Esophagus mucosa (tissue), 1 donor: ENCODE data around the gene GPX4. TPM values are rescaled to one million over a fixed set of nuclear protein-coding genes. Genes with fewer than 3 reads are reported as not detected.
A peak's percentile ranks its signal among the peaks of the same experiment; 100 is the strongest.

Source experiments
- ATAC-seq: fragments of 200-7000 bp; cut with Tn5 transposase; one replicate; pipeline ENCODE4 v1.9.1; 2020
- total RNA-seq: library from RNA; stranded (reverse); gene quantifications from one replicate; pipeline ENCODE4 v1.2.4, GENCODE V29; 2023
- donor health status: DM: yes; HTN: yes; CAD: no.

The GPX4 gene
- total RNA-seq, 1 donor from 2014 or later: 138 TPM

DNA sequence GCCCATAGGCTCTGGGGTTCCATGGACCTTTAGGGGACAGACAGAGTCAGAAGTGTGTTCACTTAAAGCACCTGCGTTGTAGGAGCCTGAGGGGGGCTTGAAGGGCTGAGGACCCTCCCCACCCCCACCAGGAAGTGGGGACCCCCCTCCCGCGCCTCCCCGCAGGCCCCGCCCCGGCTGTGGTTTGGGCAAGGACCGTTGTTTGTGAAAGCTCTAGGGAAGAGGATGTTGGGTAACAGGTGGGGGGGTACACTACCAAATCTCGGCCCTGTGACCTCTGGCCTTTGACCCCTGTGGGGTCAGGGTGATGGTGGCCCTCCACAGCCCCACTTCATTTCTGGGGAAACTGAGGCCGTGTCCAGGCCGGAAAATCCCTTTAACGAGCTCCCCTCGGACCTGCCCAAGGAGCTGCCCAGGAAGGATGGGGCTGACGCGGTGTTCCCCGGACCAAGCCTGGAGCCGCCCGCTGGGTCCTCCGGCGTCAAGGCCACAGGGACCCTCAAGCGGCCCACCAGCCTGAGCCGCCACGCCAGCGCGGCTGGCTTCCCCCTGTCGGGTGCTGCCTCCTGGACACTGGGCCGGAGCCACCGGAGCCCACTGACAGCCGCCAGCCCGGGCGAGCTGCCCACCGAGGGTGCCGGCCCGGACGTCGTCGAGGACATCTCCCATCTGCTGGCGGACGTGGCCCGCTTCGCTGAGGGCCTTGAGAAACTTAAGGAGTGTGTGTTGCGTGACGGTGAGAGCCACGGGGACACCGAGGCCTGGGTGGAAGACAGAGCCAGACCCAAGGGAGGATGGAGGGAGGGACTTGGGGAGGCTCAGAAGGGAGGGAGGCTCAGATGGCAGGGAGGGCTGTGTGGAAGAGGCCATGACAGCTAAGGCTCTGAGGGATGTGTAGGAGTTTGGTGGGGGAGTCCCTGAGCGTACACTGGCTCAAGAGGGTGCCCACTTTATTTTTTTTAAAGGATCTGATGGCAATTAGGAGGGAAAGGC, 35.5 kb upstream of the GPX4 start:
- ATAC-seq: peak; percentile 4

DNA sequence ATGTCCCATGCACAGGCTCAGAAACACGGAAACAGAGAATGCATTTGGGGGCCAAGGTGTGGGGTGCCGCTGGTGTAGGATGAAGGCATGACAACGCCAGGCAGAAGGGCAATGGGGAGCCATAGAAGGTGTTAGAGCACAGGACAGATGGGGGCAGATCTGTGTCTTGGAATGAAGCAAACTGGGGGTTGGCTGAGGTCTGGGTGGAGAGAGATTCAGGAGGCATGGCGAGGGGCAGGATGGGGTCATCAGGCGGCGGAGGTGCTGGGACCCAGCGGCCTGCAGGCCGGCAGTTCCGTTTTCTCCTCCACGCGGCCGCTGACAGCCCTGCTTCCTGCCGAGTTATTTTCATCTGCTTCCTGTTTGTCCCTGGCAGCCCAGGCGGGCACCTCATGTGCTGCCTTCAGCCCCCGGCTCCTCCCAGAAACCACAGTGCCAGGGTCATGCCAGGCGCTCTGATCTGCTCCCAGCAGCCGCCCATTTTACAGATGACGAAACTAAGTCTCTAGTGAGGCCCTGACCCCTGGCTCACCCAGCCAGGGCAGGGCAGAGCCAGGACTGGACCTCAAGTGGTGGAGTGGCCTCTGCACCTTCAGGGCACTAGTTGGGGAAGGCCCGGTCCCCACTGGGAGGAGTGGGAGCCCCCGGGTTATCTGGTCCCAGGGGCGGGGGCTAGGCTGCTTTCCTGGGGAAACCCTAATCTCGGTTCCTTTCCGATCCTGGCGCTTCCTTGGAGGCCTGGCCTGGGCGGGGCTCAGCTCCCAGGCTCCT, 34.6 kb upstream of the GPX4 start:
- peak; percentile 7 for ATAC-seq

DNA sequence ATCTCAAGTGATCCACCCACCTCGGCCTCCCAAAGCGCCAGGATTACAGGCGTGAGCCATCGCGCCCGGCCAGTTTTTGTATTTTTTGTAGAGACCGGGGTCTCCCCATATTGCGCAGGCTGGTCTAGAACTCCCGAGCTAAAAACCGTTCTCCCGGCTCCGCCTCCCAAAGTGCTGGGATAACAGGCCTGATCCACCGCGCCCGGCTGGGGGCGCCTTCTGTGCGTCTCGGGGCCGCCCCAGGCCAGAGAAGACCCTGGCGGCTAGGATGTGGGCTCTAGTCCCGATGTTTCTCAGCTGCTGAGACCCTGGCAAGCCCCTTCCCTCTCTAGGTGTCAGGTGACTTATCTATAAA, 33.2 kb upstream of the GPX4 start:
- ATAC-seq: no peak

DNA sequence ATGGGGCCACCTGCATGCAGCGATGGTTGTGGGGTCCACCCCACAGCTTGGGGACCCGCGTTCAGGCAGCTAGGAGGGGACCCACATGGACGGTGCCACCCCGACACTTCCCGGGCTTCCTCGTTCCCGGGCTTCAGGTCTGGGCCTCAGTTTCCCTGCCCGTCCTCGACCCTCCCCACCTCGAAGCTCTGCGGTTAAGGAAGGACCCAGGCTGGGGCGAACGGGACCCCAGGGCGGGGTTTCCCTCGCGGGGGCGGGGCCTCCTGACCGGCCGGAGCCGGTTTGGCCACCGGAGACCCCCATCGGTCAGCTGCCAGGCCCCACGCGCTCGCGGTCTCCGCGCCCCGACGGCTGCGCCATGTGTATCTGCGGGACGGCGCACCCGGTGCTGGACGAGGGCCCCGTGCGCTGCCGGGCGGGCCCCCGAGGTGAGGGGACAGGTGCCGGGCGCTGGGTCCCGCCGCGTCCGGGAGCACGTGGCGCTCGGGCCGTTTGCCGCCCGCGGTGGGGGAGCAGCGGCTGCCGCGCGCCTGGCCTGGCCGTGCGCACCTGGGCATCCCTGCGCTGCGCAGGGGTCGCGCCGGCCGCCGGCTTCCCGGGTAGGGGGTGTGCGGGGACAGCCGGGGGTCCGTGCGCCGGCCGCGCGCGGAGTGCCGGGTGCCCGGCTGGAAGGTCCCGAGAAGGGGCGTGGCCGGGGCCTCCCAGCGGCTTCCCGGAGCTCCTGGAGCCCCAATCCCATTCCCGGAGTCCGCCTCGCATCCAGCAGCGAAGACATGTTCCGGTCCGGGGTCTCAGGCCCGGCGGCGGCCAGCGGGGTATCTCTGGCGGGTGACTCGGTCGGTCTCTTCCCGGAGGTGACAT, 32.6 kb upstream of the GPX4 start:
- ATAC-seq: no peak

DNA sequence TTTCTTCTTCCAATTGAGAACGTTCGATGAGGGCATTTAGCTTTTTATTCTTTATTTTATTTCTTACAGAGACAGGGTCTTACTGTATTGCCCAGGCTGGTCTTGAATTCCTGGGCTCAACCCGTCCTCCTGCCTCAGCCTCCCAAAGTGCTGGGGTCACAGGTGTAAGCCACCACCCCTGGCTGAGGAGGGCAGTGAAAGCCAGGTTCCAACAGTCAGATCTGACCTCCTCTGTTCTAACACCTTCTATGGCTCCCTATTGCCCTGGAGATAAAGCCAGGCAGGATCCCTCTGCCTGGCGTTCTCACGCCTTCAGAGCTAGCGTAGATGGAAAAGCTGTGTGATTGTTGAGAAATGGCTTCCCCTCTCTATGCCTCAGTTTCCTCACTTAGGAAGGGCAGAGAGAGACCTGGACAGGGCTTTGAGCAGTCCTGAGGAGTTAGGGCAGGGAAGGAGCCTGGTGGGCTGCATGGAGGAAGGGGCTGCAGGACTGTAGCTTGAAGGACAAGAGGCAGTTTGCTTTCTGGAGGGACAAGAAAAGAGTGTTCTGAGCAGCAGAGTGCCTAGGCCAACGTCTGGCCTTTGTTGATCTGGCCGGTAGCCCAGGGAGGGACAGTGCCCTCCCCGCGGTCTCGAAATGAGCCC, 31.3 kb upstream of the GPX4 start:
- ATAC-seq: no peak

DNA sequence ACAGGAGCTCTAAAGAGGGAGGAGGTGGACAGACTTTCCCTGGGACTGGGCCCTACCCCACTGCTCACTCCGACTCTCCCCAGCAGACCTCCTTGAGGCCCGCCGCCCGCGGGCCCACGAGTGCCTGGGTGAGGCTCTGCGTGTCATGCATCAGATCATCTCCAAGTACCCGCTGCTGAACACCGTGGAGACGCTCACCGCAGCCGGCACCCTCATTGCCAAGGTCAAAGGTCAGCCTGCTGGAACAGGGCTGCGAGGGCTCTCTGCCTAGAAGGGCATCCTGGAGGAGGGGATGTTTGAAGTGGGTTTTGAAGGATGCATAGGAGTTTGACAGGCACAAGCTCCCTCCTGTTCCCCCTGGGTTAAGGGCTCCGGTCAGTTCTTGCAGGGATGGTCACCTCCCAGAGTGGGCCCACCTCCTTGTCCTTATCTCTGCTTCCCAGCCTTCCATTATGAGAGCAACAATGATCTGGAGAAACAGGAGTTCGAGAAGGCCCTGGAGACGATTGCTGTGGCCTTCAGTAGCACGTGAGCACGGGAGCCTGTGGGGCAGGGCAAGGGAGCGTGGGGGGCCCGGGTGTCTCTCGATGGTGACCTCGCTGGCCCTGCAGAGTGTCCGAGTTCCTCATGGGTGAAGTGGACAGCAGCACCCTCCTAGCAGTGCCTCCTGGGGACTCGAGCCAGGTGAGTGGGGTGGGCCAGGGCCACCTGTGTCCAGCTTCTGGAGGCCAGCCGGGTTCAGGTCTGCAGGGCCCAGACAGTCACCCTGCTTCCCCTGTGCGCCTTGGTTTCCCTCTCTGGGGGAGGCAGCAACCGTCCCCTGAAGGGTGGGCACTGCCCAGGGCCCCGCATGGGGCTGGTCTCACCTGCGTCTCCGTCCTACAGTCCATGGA, 30.5 kb upstream of the GPX4 start:
- ATAC-seq: no peak

DNA sequence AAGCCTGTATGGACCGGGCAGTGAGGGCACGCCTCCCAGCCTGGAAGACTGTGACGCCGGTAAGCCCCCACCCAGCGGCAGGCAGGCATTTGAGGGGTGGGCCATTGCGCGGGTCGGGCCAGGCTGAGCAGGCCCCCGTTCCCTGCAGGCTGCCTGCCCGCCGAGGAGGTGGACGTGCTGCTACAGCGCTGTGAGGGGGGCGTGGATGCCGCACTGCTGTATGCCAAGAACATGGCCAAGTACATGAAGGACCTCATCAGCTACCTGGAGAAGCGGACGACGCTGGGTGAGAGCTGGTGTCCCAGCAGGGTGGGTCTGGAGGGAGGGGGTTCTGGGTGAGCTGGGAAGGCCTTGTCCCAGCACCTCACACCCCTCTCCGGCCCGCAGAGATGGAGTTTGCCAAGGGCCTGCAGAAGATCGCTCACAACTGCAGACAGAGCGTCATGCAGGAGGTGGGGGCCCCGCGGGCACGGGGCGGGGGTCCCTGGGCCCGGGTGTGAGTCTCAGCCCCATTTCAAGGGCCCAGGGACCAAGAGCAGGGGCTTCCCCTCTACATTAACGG, 29.8 kb upstream of the GPX4 start:
- peak; percentile 2 for ATAC-seq

DNA sequence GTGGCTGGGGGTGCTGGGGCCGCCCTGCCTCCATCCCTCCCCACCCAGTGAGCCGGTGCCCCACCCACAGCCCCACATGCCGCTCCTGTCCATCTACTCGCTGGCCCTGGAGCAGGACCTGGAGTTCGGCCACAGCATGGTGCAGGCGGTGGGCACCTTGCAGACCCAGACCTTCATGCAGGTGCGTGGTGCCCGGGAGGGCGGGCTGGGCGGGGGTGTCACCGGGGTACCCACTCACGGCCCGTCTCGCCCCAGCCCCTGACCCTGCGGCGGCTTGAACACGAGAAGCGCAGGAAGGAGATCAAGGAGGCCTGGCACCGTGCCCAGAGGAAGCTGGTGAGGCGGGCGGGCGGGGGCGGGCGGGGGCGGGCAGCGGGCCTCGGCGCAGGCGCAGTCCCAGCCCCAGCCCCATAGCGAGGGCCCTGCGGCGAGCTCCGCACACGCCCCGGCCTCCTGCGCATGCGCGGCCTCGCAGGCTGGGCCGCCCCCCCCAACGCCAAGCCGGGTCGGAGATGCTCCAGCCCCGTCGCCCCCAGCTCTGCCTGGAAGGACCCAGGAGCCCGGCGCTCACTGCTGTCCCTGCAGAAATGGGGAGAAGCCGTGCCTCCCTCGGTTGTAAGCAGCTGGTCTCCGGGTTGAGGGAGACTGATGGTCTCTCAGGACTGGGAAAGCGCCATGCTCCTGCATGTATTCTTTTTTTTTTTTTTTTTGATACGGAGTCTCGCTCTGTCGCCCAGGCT, 29.1 kb upstream of the GPX4 start:
- ATAC-seq: peak; percentile 54

DNA sequence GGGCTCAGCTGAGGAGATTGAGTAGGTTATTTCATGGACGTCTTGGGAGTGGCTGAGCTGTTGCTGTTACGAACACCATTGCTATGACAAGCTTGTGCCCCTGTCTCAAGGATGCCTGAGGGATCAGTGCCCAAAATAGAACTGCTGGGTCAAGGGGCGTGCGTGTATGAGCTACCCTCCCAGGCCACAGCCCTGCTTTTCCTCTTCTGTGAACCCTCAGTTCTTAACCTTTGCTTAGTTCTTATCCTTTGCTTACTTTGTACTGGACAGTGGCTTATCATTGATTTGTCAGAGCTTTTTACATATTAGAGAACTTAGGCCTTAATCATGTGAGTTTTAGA, 27.8 kb upstream of the GPX4 start:
- no peak for ATAC-seq

DNA sequence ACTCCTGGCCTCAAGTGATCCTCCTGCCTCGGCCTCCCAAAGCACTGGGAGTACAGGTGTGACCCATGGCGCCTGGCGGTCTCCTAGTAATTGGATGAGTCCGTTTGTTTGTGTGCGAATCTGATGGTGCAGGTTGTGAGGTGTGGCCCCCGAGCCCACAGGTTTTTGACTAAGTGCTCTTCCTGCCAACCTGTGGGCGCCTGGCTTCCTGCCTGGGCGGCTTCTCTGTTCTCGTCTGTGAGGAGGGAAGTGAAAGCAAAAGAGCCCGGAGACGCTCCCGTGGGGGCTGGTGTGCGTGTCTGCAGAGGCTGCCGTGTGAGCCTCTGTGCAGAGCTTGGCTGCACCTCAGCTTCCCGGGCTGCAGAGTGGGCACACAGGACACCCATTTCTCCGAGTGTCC, 26.8 kb upstream of the GPX4 start:
- ATAC-seq: peak; percentile 40

DNA sequence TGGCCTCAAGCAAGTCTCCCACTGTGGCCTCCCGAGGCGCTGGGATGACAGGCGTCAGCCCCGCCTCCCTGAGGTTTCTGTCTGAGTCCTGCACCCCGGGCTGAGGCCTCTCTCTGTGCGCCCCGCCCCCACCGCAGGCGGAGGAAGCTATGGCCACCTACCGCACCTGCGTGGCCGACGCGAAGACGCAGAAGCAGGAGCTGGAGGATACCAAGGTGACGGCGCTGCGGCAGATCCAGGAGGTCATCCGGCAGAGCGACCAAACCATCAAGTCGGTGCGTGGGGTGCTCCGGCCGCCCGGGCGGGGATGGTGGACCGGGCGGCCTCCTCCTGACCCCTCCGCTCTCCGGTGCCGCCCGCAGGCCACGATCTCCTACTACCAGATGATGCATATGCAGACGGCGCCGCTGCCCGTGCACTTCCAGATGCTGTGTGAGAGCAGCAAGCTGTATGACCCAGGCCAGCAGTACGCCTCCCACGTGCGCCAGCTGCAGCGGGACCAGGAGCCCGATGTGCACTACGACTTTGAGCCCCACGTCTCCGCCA, 24.2 kb upstream of the GPX4 start:
- ATAC-seq: no peak

DNA sequence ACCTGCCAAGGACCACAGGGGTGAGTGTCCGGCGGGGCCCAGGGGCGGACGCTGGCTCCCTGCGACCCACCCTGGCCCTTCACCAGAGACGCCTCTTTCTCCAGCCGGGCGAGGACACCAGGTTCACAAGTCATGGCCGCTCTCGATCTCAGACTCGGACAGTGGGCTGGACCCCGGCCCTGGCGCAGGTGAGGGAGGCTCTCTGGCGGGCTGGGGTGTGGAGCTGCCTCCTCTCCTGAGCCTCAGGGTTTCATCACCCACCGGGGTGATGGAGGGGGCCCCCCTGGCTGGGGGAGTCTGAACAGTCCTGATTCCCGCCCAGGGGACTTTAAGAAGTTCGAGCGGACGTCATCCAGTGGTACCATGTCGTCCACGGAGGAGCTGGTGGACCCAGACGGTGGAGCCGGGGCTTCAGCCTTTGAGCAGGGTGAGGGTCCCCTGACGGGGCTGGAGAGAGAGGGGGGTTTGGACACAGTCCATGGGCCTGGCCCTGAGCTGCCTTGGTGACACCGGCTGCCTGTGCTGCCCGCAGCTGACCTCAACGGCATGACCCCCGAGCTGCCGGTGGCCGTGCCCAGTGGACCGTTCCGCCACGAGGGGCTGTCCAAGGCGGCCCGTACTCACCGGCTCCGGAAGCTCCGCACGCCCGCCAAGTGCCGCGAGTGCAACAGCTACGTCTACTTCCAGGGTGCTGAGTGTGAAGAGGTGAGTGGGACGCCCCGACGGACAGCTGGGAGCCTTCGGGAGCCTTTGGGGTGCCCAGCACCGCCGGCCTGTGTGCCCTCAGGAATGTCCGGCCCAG, 23.2 kb upstream of the GPX4 start:
- ATAC-seq: no peak

DNA sequence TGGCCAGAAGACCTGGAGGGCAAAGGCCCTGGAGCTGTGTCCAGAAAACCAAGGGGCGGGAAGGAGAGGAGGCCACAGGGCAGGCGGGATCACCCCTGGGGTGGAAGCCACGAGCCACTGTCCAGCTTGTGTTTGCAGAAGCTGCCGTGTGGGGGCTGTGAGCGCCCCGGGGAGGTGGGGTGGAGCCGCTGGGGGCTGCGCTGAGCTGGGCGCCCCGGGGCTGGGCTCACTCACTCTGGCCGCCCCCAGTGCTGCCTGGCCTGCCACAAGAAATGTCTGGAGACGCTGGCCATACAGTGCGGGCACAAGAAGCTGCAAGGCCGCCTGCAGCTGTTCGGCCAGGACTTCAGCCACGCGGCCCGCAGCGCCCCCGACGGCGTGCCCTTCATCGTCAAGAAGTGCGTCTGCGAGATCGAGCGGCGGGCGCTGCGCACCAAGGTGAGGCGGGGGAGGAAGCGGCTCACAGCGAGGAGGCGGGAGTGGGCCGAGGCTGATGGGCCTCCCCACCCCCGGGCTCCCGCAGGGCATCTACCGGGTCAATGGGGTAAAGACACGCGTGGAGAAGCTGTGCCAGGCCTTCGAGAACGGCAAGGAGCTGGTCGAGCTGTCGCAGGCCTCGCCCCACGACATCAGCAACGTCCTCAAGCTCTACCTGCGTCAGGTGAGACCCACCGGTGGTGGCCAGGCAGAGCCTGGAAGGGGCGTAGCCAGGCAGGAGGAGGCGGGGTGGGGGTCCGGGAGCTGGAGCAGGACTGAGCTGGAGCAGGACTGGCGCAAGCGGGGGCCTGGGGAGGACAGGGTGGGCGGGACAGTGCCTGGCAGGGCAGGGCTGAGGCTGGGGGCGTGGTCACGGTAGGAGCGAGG, 22.3 kb upstream of the GPX4 start:
- ATAC-seq: no peak

DNA sequence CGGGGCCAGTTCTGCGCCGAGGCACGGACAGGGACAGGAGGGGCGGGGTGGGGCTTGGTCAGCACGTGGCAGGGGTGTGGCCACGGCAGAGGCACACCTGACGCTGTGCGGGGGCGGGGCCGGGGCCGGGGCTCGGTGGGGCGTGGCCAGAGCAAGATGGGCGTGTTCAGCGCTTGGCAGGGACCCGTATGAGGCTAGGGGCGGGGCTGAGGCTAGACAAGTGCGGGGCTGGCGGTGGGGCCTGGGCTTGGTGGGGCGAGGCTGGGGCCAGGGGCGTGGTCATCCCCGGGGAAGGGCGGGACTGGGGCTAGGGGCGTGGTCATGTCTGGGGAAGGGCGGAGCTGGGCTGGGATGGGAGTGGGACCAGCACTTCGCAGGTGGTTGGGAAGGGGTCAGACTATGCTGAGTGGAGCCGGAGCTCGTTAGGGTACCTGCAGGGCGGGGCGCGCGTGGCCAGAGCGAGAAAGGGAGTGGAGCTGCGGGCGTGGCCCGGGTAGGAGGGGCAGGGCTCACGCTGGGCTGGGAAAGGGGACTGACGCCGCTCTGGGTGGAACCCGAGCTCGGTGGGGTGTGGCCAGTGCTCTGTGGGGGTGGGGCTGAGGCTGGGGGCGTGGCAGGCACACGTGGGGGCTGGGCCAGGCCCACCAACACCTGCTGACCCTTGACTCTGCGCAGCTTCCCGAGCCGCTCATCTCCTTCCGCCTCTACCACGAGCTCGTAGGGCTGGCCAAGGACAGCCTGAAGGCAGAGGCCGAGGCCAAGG, 21.4 kb upstream of the GPX4 start:
- ATAC-seq: peak; percentile 89

DNA sequence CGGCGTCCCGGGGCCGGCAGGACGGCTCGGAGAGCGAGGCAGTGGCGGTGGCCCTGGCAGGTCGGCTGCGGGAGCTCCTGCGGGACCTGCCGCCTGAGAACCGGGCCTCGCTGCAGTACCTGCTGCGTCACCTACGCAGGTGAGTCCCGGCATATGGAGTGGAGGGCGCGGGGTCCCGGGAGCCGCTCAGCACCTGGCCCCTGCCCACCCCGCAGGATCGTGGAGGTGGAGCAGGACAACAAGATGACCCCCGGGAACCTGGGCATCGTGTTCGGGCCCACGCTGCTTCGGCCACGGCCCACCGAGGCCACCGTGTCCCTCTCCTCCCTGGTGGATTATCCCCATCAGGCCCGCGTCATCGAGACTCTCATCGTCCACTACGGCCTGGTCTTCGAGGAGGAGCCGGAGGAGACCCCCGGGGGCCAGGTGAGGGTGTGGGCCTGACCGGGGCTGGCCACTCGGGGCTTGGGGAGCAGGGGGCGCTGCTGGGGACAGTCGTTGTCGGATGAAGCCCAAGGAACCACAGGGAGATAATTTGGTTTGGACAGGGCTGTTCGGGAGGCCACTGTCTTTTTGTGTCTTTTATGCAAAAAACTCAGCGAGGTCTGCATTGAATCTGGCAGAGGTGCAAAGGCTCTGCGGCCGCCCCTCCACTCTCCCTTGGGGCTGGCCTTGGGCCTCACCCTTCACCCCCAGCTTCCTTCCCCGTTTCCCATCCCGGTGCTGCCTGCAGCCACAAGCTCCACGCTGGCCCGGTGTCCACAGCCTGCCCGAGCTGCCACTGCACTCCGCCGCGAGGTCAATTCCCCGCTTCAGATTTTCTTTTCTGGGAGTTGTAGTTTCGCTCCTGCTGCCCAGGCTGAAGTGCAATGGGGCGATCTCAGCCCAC, 20.6 kb upstream of the GPX4 start:
- ATAC-seq: no peak
